ENCODE data around the gene MTCL1. TPM values are rescaled to one million over a fixed set of nuclear protein-coding genes. Genes with fewer than 3 reads are reported as not detected.

MTCL1 gene
- total and polyA plus RNA-seq, 10 donors: 1.6 to 7.5 (median 3.9) TPM

DNA sequence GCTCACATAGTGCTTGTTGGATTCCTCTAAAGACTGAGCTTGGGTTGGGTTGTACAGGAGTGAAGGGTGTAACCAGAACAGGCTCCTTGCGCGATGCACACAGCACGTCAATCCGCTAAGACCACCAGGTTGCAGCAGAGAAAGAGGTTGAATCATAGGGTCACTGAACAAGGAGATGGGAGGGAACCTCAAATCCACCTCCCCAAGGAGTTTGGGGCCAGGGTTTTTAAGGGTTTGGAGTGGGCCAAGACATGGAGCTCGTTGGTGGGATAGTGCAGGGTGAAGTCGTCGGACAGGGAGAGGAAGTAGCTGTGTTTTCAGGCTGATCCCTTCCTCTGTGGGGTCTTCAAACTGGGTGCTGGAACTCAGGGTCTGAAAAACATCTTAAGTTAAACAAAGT, 20.8 kb upstream of the MTCL1 start:
- Histone ChIP-seq H3K36me3 (no peaks in the 10 kb centered on the region), H3K9me3 (no peaks in the 10 kb centered on the region), H3K27ac (no peak overlapping the region), H3K4me3 (no peak overlapping the region), H3K4me1 (no peaks in the 10 kb centered on the region), H3K27me3 (replicated peaks in 1 of 7) (no peaks in the 10 kb centered on the region)
- TF ChIP-seq CTCF (IDR thresholded peaks at IDR 0.05 in 8 of 11, conservative IDR thresholded peaks at IDR 0.05 in 3 of 11): no peak
- TF ChIP-seq POLR2A (IDR thresholded peaks at IDR 0.05): no peak
- no peak for TF ChIP-seq POLR2AphosphoS5 (IDR thresholded peaks at IDR 0.05)
- WGBS, 5 donors: 88 to 95% (median 93%) methylated on average over 7 of the region's 7 CpGs
- intact Hi-C loops (cut with DNase I; ENCODE audit: low total_unique reads): no loop called here
- DNase-seq: no peak

GRCh38 chr18:8685141-8685913, 20.0 kb upstream of the MTCL1 start:
- Histone ChIP-seq H3K27ac (no peak overlapping the region), H3K4me1 (no peaks in the 10 kb centered on the region)

DNA sequence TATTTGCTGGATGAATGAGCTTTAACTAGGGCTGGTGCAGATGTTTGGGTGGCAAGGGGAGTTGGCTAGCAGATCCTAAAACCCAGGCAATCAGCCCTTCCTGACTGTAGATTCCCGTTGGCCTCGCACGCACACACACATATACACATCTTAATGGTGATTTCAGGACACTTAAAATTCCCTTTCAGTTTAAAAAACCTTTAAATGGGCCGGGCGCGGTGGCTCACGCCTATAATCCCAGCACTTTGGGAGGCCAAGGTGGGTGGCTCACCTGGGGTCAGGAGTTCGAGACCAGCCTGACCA, 19.5 kb upstream of the MTCL1 start:
- Histone ChIP-seq H3K4me1 (no peaks in the 10 kb centered on the region), H3K27ac (no peak overlapping the region), H3K36me3 (no peaks in the 10 kb centered on the region), H3K4me3 (no peak overlapping the region), H3K27me3 (replicated peaks in 1 of 7) (no peaks in the 10 kb centered on the region), H3K9me3 (no peaks in the 10 kb centered on the region)
- TF ChIP-seq POLR2A (IDR thresholded peaks at IDR 0.05) (no peak), POLR2AphosphoS5 (IDR thresholded peaks at IDR 0.05) (no peak), CTCF (IDR thresholded peaks at IDR 0.05 in 8 of 11, conservative IDR thresholded peaks at IDR 0.05 in 3 of 11) (no peak)
- intact Hi-C loops (cut with DNase I; ENCODE audit: low total_unique reads): no loop called here
- 85 to 96% (median 94%) methylated on average over 8 of the region's 8 CpGs for whole genome bisulfite sequencing, 5 donors
- DNase-seq: no peak

More at GRCh38 chr18:8685141-8685913, 20.0 kb upstream of the MTCL1 start:
- Histone ChIP-seq H3K36me3 (no peaks in the 10 kb centered on the region), H3K9me3 (no peaks in the 10 kb centered on the region), H3K27me3 (replicated peaks in 1 of 7) (no peaks in the 10 kb centered on the region), H3K4me3 (no peak overlapping the region)
- no peak for TF ChIP-seq POLR2A (IDR thresholded peaks at IDR 0.05)
- no peak for TF ChIP-seq POLR2AphosphoS5 (IDR thresholded peaks at IDR 0.05)
- no peak for TF ChIP-seq CTCF (IDR thresholded peaks at IDR 0.05 in 8 of 11, conservative IDR thresholded peaks at IDR 0.05 in 3 of 11)
- WGBS, 5 donors: 80 to 89% (median 86%) methylated on average over 13 of the region's 13 CpGs
- DNase-seq: no peak
- intact Hi-C loops (cut with DNase I; ENCODE audit: low total_unique reads): no loop called here

DNA sequence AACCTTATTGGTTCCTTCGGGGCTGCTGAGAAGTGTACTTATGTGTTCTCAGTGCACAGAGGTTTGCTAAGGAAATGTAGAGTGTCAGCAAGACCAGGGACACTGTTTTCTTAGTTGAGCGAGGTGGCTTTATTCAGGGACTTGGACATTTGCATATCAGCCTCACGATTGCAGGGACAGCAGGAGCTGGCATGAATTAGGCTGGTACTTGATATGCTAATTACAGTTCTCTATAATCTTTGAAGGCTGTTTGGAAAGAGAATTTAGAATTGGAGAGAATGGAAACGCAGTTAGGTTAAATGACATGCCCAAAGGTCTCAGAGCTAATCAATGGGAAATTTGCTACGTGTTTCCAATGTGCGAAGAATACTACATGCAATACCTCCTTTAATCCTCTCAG, 18.7 kb upstream of the MTCL1 start:
- Histone ChIP-seq H3K9me3 (no peaks in the 10 kb centered on the region), H3K27me3 (replicated peaks in 1 of 7) (no peaks in the 10 kb centered on the region), H3K36me3 (no peaks in the 10 kb centered on the region), H3K27ac (no peak overlapping the region), H3K4me1 (no peaks in the 10 kb centered on the region), H3K4me3 (no peak overlapping the region)
- 74 to 81% (median 77%) methylated on average over 6 of the region's 6 CpGs for WGBS, 5 donors
- TF ChIP-seq POLR2A (IDR thresholded peaks at IDR 0.05): no peak
- no peak for TF ChIP-seq POLR2AphosphoS5 (IDR thresholded peaks at IDR 0.05)
- TF ChIP-seq CTCF (IDR thresholded peaks at IDR 0.05 in 8 of 11, conservative IDR thresholded peaks at IDR 0.05 in 3 of 11): no peak
- intact Hi-C loops (cut with DNase I; ENCODE audit: low total_unique reads): no loop called here
- DNase-seq: no peak
